Measurements from ENCODE around the gene CSF3.

- TF ChIP-seq CTCF (IDR thresholded peaks at IDR 0.05) (no peak), EZH2phosphoT487 (IDR thresholded peaks at IDR 0.05) (no peak)
These were observed 19.8 kb upstream of the CSF3 start for GRCh38 chr17:39995438-39995837.

Measured in neural progenitor cell (in vitro differentiated cells).